Activated CD8-positive, alpha-beta memory T cell treated with anti-CD3 and anti-CD28 coated beads for 48 hours (primary cell): ENCODE results near the gene EML6.
A peak's percentile ranks its signal among the peaks of the same experiment; 100 is the strongest.
"Not testable (repeated sequence)": the region's sequence is repeated elsewhere in the genome, so short reads cannot be mapped to it uniquely, and the experiment has no call there.

Source experiments
- DNase-seq, 3 experiments: peaks; one replicate each; pipeline ENCODE4 v3.0.0-alpha.2; 2020; ENCODE audit warnings: low read depth in 2 of 3, low spot score in 2 of 3

EML6 gene

GRCh38 chr2:54723131-54723995 lies at the start of gene EML6:
EML6 (plus strand) TSS chr2:54723662; CDS start chr2:54725062, 1,400 bp downstream.
- peak; percentile 89 to 95 (median 89) for DNase-seq

- DNase-seq: no peak
Observed at GRCh38 chr2:54675281-54675680, 48.2 kb upstream of the EML6 start.

GRCh38 chr2:54675738-54676137 lies 47.7 kb upstream of the EML6 start:
- no peak for DNase-seq

- DNase-seq: no peak
Observed at GRCh38 chr2:54676656-54677055, 46.8 kb upstream of the EML6 start.

- DNase-seq: no peak
Observed at GRCh38 chr2:54677476-54678265, 45.8 kb upstream of the EML6 start.

- DNase-seq: no peak
Observed at GRCh38 chr2:54678719-54679118, 44.7 kb upstream of the EML6 start.

- peak in 2 of 3 experiments; percentile 20 to 21 for DNase-seq
Observed at GRCh38 chr2:54680397-54681041, 42.9 kb upstream of the EML6 start.

- no peak for DNase-seq
Observed at GRCh38 chr2:54681416-54681815, 42.0 kb upstream of the EML6 start.

GRCh38 chr2:54683596-54683995 lies 39.9 kb upstream of the EML6 start:
- DNase-seq: no peak

GRCh38 chr2:54685263-54685775 lies 38.1 kb upstream of the EML6 start:
- DNase-seq: no peak

GRCh38 chr2:54687595-54688152 lies 35.8 kb upstream of the EML6 start:
- DNase-seq: no peak

GRCh38 chr2:54691445-54692135 lies 31.9 kb upstream of the EML6 start:
- no peak for DNase-seq

GRCh38 chr2:54692556-54692955 lies 30.9 kb upstream of the EML6 start:
- DNase-seq: no peak

- no peak for DNase-seq
Observed at GRCh38 chr2:54695378-54695777, 28.1 kb upstream of the EML6 start.

- DNase-seq: no peak
Observed at GRCh38 chr2:54697934-54698333, 25.5 kb upstream of the EML6 start.

- DNase-seq: not testable (repeated sequence)
Observed at GRCh38 chr2:54698926-54699325, 24.5 kb upstream of the EML6 start.

- DNase-seq: no peak
Observed at GRCh38 chr2:54699665-54700064, 23.8 kb upstream of the EML6 start.

- DNase-seq: no peak
Observed at GRCh38 chr2:54701029-54701428, 22.4 kb upstream of the EML6 start.

- no peak for DNase-seq
Observed at GRCh38 chr2:54704238-54704637, 19.2 kb upstream of the EML6 start.
